H1 (cell line): Measurements from ENCODE around the gene P2RX5. TPM values are rescaled to one million over a fixed set of nuclear protein-coding genes. Genes with fewer than 3 reads are reported as not detected.

Experiments
- CTCF ChIA-PET: fragments of 300-600 bp; sonication (Branson Sonifier 250); formaldehyde crosslinking; loops from one replicate; lab custom pipeline; 2021; ENCODE audit not compliant: partially characterized antibody; lab: Charles Lee
- POLR2A ChIA-PET: fragments of 300-600 bp; sonication (Branson Sonifier 250); formaldehyde crosslinking; loops from one replicate; lab custom pipeline; 2021; ENCODE audit warnings: inconsistent platforms; ENCODE audit not compliant: partially characterized antibody; lab: Charles Lee
- DNase-seq, 2 experiments: peaks; one replicate each; pipeline versions ENCODE4 v3.0.0 to v3.0.0-alpha.2; 2010 to 2022; ENCODE audit warnings: low spot score in 2 of 2, low read depth in 1 of 2, mixed read lengths in 1 of 2
- FAIRE-seq: peaks from 2 replicates; lab custom pipeline; 2011; peaks lifted over from hg19 to GRCh38; lab: Jason Lieb, UNC
- H2AFZ ChIP-seq: 2 replicates; pipeline ENCODE4 v1.8.1; 2012; ENCODE audit warnings: low read length, inconsistent platforms
- H2AK5ac ChIP-seq: 2 replicates; pipeline ENCODE4 v1.6.1; 2013; ENCODE audit warnings: low read depth, low read length
- H2BK120ac ChIP-seq: replicated peaks from 2 replicates; pipeline ENCODE3; 2013; ENCODE audit warnings: low read depth, low read length, inconsistent platforms
- H2BK12ac ChIP-seq: 2 replicates; pipeline ENCODE4 v1.6.1; 2013; ENCODE audit warnings: low read depth, low read length
- H2BK15ac ChIP-seq: 2 replicates; pipeline ENCODE4 v1.6.1; 2013; ENCODE audit warnings: low read length
- H2BK20ac ChIP-seq: 2 replicates; pipeline ENCODE4 v1.6.1; 2013; ENCODE audit warnings: low read length
- H2BK5ac ChIP-seq: 2 replicates; pipeline ENCODE4 v1.6.1; 2013; ENCODE audit warnings: low read depth, low read length
- H3K14ac ChIP-seq: 2 replicates; pipeline ENCODE4 v1.6.1; 2013; ENCODE audit warnings: inconsistent platforms; ENCODE audit not compliant: insufficient read length
- H3K18ac ChIP-seq: 2 replicates; pipeline ENCODE4 v1.6.1; 2013; ENCODE audit warnings: low read length; ENCODE audit errors: extremely low read depth
- H3K23ac ChIP-seq: 2 replicates; pipeline ENCODE4 v1.6.1; 2013; ENCODE audit warnings: inconsistent platforms; ENCODE audit not compliant: insufficient read length
- H3K23me2 ChIP-seq: 2 replicates; pipeline ENCODE4 v1.6.1; 2013; ENCODE audit warnings: low read depth, low read length
- H3K27ac ChIP-seq: 2 replicates; pipeline ENCODE4 v1.6.1; 2011; ENCODE audit warnings: low read depth, low read length, inconsistent platforms
- H3K27me3 ChIP-seq, 4 experiments: replicated peaks in 1 of 4; 1 replicate in 1 of 4; 2 replicates in 3 of 4; pipeline versions ENCODE4 v1.6.1 to v1.8.1; 2011 to 2013; ENCODE audit warnings: low read length in 3 of 4, mild to moderate bottlenecking in 3 of 4, inconsistent platforms in 2 of 4, mixed read lengths in 2 of 4, moderate library complexity in 1 of 4; ENCODE audit not compliant: control insufficient read depth in 3 of 4, insufficient read depth in 3 of 4; ENCODE audit errors: extremely low read depth in 1 of 4
- H3K36me3 ChIP-seq, 4 experiments: 2 replicates each; pipeline versions ENCODE4 v1.6.1 to v1.8.1; 2011 to 2013; ENCODE audit warnings: mild to moderate bottlenecking in 4 of 4, low read length in 3 of 4, moderate library complexity in 2 of 4, control low read depth in 1 of 4, inconsistent platforms in 1 of 4; ENCODE audit not compliant: insufficient read depth in 4 of 4, control insufficient read depth in 2 of 4
- H3K4ac ChIP-seq: replicated peaks from 2 replicates; pipeline ENCODE3; 2013; ENCODE audit warnings: low read length, low read depth, mixed read lengths, inconsistent platforms; ENCODE audit not compliant: insufficient read length
- H3K4me1 ChIP-seq, 4 experiments: replicated peaks in 1 of 4; 1 replicate in 1 of 4; 2 replicates in 3 of 4; pipeline versions ENCODE4 v1.6.1 to v1.8.1; 2011 to 2013; ENCODE audit warnings: low read length in 3 of 4, inconsistent platforms in 2 of 4, mixed read lengths in 1 of 4; ENCODE audit not compliant: insufficient read depth in 4 of 4, control insufficient read depth in 3 of 4
- H3K4me2 ChIP-seq, 2 experiments: 2 replicates each; pipeline versions ENCODE4 v1.6.1 to v1.8.1; 2011 to 2013; ENCODE audit warnings: low read depth in 2 of 2, low read length in 2 of 2, control low read depth in 1 of 2, inconsistent platforms in 1 of 2, mild to moderate bottlenecking in 1 of 2; ENCODE audit not compliant: insufficient read depth in 1 of 2
- H3K4me3 ChIP-seq, 4 experiments: fragments of 200-600, 300-600 bp in 1 of 4; sonication (generic), shearing (Covaris generic), sonication (Bioruptor Twin) in 1 of 4; 2 replicates each; pipeline versions ENCODE4 v1.5.1 to v1.8.1; 2011 to 2016; ENCODE audit warnings: low read length in 4 of 4, low read depth in 3 of 4, control low read depth in 2 of 4, inconsistent platforms in 2 of 4, mild to moderate bottlenecking in 2 of 4, mixed read lengths in 1 of 4, moderate library complexity in 1 of 4; ENCODE audit not compliant: insufficient read depth in 2 of 4; ENCODE audit errors: extremely low read depth in 1 of 4
- H3K56ac ChIP-seq: replicated peaks from 2 replicates; pipeline ENCODE3; 2013; ENCODE audit warnings: low read depth, mild to moderate bottlenecking, mixed read lengths, low read length, inconsistent platforms; ENCODE audit not compliant: insufficient read length
- H3K79me1 ChIP-seq: 2 replicates; pipeline ENCODE4 v1.6.1; 2013; ENCODE audit warnings: low read depth, low read length, control low read depth
- H3K79me2 ChIP-seq, 2 experiments: 2 replicates each; pipeline versions ENCODE4 v1.6.1 to v1.8.1; 2012 to 2013; ENCODE audit warnings: low read length in 2 of 2, mild to moderate bottlenecking in 2 of 2, inconsistent platforms in 1 of 2; ENCODE audit not compliant: insufficient read depth in 2 of 2, control insufficient read depth in 1 of 2
- H3K9ac ChIP-seq, 4 experiments: replicated peaks in 1 of 4; 1 replicate in 1 of 4; 2 replicates in 3 of 4; pipeline versions ENCODE4 v1.6.1 to v1.8.1; 2011 to 2013; ENCODE audit warnings: low read depth in 3 of 4, low read length in 3 of 4, control low read depth in 2 of 4, mild to moderate bottlenecking in 2 of 4, moderate library complexity in 2 of 4, inconsistent platforms in 1 of 4; ENCODE audit errors: extremely low read depth in 1 of 4
- H3K9me3 ChIP-seq, 2 experiments: 2 replicates each; pipeline versions ENCODE4 v1.6.1 to v1.8.1; 2012 to 2013; ENCODE audit warnings: mild to moderate bottlenecking in 2 of 2, moderate library complexity in 2 of 2, control low read depth in 1 of 2, inconsistent platforms in 1 of 2, low read depth in 1 of 2, low read length in 1 of 2, mixed read lengths in 1 of 2; ENCODE audit not compliant: insufficient read depth in 2 of 2
- H4K20me1 ChIP-seq, 2 experiments: replicated peaks in 1 of 2; 2 replicates each; pipeline versions ENCODE3 to v1.8.1; 2011 to 2013; ENCODE audit warnings: inconsistent platforms in 2 of 2, low read length in 2 of 2, mild to moderate bottlenecking in 1 of 2; ENCODE audit not compliant: insufficient read depth in 2 of 2, control insufficient read depth in 1 of 2
- H4K5ac ChIP-seq: 2 replicates; pipeline ENCODE4 v1.6.1; 2013; ENCODE audit warnings: low read length, low read depth, mixed read lengths, inconsistent platforms; ENCODE audit not compliant: insufficient read length
- H4K8ac ChIP-seq: 2 replicates; pipeline ENCODE4 v1.8.0; 2013; ENCODE audit warnings: mild to moderate bottlenecking, moderate library complexity, low read length, inconsistent platforms; ENCODE audit not compliant: insufficient read depth; ENCODE audit errors: extremely low read depth
- H4K91ac ChIP-seq: replicated peaks from 2 replicates; pipeline ENCODE3; 2013; ENCODE audit warnings: low read length, mixed read lengths, inconsistent platforms; ENCODE audit not compliant: insufficient read length
- EZH2 ChIP-seq: fragments of 200-600 bp; sonication (generic); IDR thresholded peaks from 2 replicates; pipeline ENCODE4 v1.7.1; 2012; ENCODE audit warnings: low read depth, mild to moderate bottlenecking, moderate library complexity, low read length, inconsistent platforms; ENCODE audit not compliant: severe bottlenecking
- NRF1 ChIP-seq: IDR thresholded peaks from 2 replicates; pipeline ENCODE4 v1.6.1; 2011; ENCODE audit warnings: mild to moderate bottlenecking, low read depth, low read length, improper control_type of control experiment
- SIX5 ChIP-seq: IDR thresholded peaks from 2 replicates; pipeline ENCODE4 v1.6.1; 2011; ENCODE audit warnings: mild to moderate bottlenecking, low read depth, low read length
- TEAD4 ChIP-seq: IDR thresholded peaks from 2 replicates; pipeline ENCODE4 v1.6.1; 2012; ENCODE audit warnings: low read depth, low read length, inconsistent platforms, mixed read lengths
- WGBS, 2 experiments: shearing (Covaris generic) in 1 of 2; methylation state at CpG; one replicate each; pipeline versions ENCODE4 v1.1.6 to v1.1.7; 2013 to 2015; ENCODE audit warnings: low lambda C conversion rate in 2 of 2, mixed read lengths in 2 of 2, inconsistent platforms in 1 of 2, low coverage in 1 of 2, missing lambda C conversion rate in 1 of 2; ENCODE audit not compliant: insufficient replicate concordance in 2 of 2, insufficient coverage in 1 of 2, insufficient read length in 1 of 2; ENCODE audit errors: extremely low coverage in 1 of 2, missing lambda C conversion rate in 1 of 2; 5-methylcytosine and 5-hydroxymethylcytosine counted together
- polyA plus RNA-seq, 7 experiments: library from polyadenylated mRNA; depleted of rRNA in 3 of 7; stranded (reverse) in 5 of 7; unstranded in 2 of 7; fragments of >200 nt in 5 of 7; fragments of 200-250 nt in 2 of 7; gene quantifications; 1 replicate in 5 of 7; 2 replicates in 1 of 7; 4 replicates in 1 of 7; pipeline versions ENCODE4 v1.2.1 to v1.2.3, GENCODE V29; 2011 to 2013; ENCODE audit warnings: missing spikeins in 2 of 7, mixed read lengths in 2 of 7
- total RNA-seq: library from RNA; stranded (reverse); fragmentation: NEBNext Ultra II Directional; extraction: Animal tissue kit (Norgen Biotek cat#: 25700); gene quantifications from 2 replicates; pipeline ENCODE4 v1.2.1, GENCODE V29; 2021

Gene P2RX5
- total and polyA plus RNA-seq, 2 of the 8 experiments (the other 6 are each of a cell fraction or from before 2014, with no cell fraction given), result 12.0 to 15.6 TPM

- H3K27me3 ChIP-seq, result no peaks in the 10 kb centered on the region
- H3K4me2 ChIP-seq, result no peak overlapping the region; a peak in 1 of 4 replicates
- H2BK12ac ChIP-seq, result no peak overlapping the region
- H3K18ac ChIP-seq, result no peak overlapping the region
- no peak overlapping the region for H2AK5ac ChIP-seq
- H2BK5ac ChIP-seq, result no peak overlapping the region
- H3K23ac ChIP-seq, result no peak overlapping the region
- FAIRE-seq (no peak), DNase-seq (no peak)
- H3K56ac ChIP-seq, result no peak overlapping the region
- H4K91ac ChIP-seq, result no peak overlapping the region
- no peak overlapping the region for H2BK20ac ChIP-seq
- peaks cover 4 to 17% (median 6%) of the 10 kb centered on the region in 4 experiments; a peak in 7 of 8 replicates for H3K36me3 ChIP-seq
- H4K5ac ChIP-seq, result no peak overlapping the region
- no peaks in the 10 kb centered on the region for H3K23me2 ChIP-seq
- H3K9me3 ChIP-seq, result no peaks in the 10 kb centered on the region
- H3K27ac ChIP-seq, result no peak overlapping the region
- POLR2A ChIA-PET, result interaction anchor here (1.0 to 1.5 kb wide), 4 partner anchors 9 to 70 kb away, joined by 3 to 4 read pairs (median 3); partner anchors contain the start of genes ITGAE and P2RX5
- H3K79me2 ChIP-seq, result peaks cover 0 to 16% of the 10 kb centered on the region in 2 experiments; a peak in 3 of 4 replicates
- TF ChIP-seq EZH2, result no peak
- TF ChIP-seq SIX5, result no peak
- no peak for TF ChIP-seq NRF1
- 0 out of 2 replicates have a peak, but pooled peaks have one; percentile 36 for TF ChIP-seq TEAD4
- peaks cover 0 to 6% (median 0%) of the 10 kb centered on the region in 4 experiments; a peak in 2 of 7 replicates for H3K4me1 ChIP-seq
- CTCF ChIA-PET, result interaction anchor here (0.6 to 9.3 kb wide), 4 partner anchors 6 to 48 kb away, joined by 3 to 72 read pairs (median 12); no protein-coding TSS in a partner anchor
- no peak overlapping the region for H3K9ac ChIP-seq
- H2AFZ ChIP-seq, result no peak overlapping the region
- no peak overlapping the region for H3K4ac ChIP-seq
- peaks cover 4% of the 10 kb centered on the region; the same call in 1 of the 2 replicates for H3K79me1 ChIP-seq
- H2BK120ac ChIP-seq, result no peak overlapping the region
- no peak overlapping the region for H3K4me3 ChIP-seq
- 65% methylated on average over 8 of the region's 9 CpGs; no CpG with 5 or more reads in 1 of the 2 experiments for WGBS, 2 experiments
- no peak overlapping the region for H3K14ac ChIP-seq
- peaks cover under 1 to 1% of the 10 kb centered on the region in 2 experiments for H4K20me1 ChIP-seq
- H4K8ac ChIP-seq, result no peak overlapping the region
- H2BK15ac ChIP-seq, result no peak overlapping the region
These were observed 35.0 kb upstream of the P2RX5 start for GRCh38 chr17:3730881-3731429.
